Natural killer cell (primary cell): ENCODE results near the gene SPEF1. TPM values are rescaled to one million over a fixed set of nuclear protein-coding genes. Genes with fewer than 3 reads are reported as not detected.
A peak's percentile ranks its signal among the peaks of the same experiment; 100 is the strongest.

ENCODE experiments used
- ATAC-seq, 3 donors: fragments of 150-1000 bp in 2 of 3; fragments of 200-7000 bp in 1 of 3; cut with Tn5 transposase; 1 replicate in 1 of 3; 2 replicates in 2 of 3; pipeline ENCODE4 v1.10.0; 2021; ENCODE audit warnings: mild to moderate bottlenecking in 2 of 3, moderate library complexity in 2 of 3
- DNase-seq, 2 donors: peaks; one replicate each; pipeline versions ENCODE4 v3.0.0 to v3.0.0-alpha.2; 2013 to 2021; ENCODE audit warnings: mixed read lengths in 1 of 2
- H3K27ac ChIP-seq: one replicate; pipeline ENCODE4 v1.5.1; 2013; ENCODE audit warnings: mild to moderate bottlenecking, low read length
- H3K27me3 ChIP-seq: one replicate; pipeline ENCODE4 v1.6.1; 2013; ENCODE audit warnings: low read length; ENCODE audit not compliant: control insufficient read depth, insufficient read depth
- H3K36me3 ChIP-seq: one replicate; pipeline ENCODE4 v1.6.1; 2013; ENCODE audit warnings: low read length; ENCODE audit not compliant: control insufficient read depth, insufficient read depth
- H3K4me1 ChIP-seq: one replicate; pipeline ENCODE4 v1.6.1; 2013; ENCODE audit warnings: low read length; ENCODE audit not compliant: control insufficient read depth, insufficient read depth
- H3K4me3 ChIP-seq: one replicate; pipeline ENCODE4 v1.5.1; 2013; ENCODE audit warnings: low read length
- H3K9me3 ChIP-seq: one replicate; pipeline ENCODE4 v1.6.1; 2013; ENCODE audit warnings: low read length; ENCODE audit not compliant: control insufficient read depth, insufficient read depth
- H3K27ac Mint-ChIP-seq, 2 donors: one replicate each; pipeline ENCODE4 v1.8.0; 2022; ENCODE audit warnings: mild to moderate bottlenecking in 2 of 2, mixed read lengths in 2 of 2, moderate library complexity in 1 of 2
- H3K27me3 Mint-ChIP-seq, 2 donors: one replicate each; pipeline ENCODE4 v1.8.0; 2022; ENCODE audit warnings: low read depth in 2 of 2, mixed read lengths in 2 of 2
- H3K36me3 Mint-ChIP-seq: one replicate; pipeline ENCODE4 v1.8.0; 2022; ENCODE audit warnings: mixed read lengths
- H3K4me1 Mint-ChIP-seq, 2 donors: one replicate each; pipeline ENCODE4 v1.8.0; 2022; ENCODE audit warnings: mixed read lengths in 2 of 2
- H3K4me3 Mint-ChIP-seq: one replicate; pipeline ENCODE4 v1.8.0; 2022; ENCODE audit warnings: mild to moderate bottlenecking, moderate library complexity, mixed read lengths
- H3K9me3 Mint-ChIP-seq, 2 donors: one replicate each; pipeline ENCODE4 v1.8.0; 2022; ENCODE audit warnings: mixed read lengths in 2 of 2
- CTCF ChIP-seq: fragments of 200-600 bp; IDR thresholded peaks from one replicate; pipeline ENCODE4 v1.8.0; 2022; ENCODE audit warnings: antibody characterized with exemption
- WGBS: methylation state at CpG from one replicate; pipeline ENCODE4 v1.1.7; 2013; ENCODE audit warnings: missing lambda C conversion rate; ENCODE audit not compliant: insufficient coverage; 5-methylcytosine and 5-hydroxymethylcytosine counted together
- intact Hi-C: fragments of 100-400 bp; cut with micrococcal nuclease; formaldehyde crosslinking; loops from one replicate; pipeline ENCODE4 v1.14.2; 2022
- total RNA-seq, 4 donors: library from RNA; stranded (reverse); fragments of 120-200 nt in 1 of 4; gene quantifications; one replicate each; pipeline versions ENCODE4 v1.2.3 to v1.2.4, GENCODE V29; 2013 to 2022

Gene SPEF1
- total RNA-seq, 3 donors from 2014 or later (not counting 1 experiment from before 2014, with no cell fraction given), result 0.23 TPM; not detected in 2

DNA sequence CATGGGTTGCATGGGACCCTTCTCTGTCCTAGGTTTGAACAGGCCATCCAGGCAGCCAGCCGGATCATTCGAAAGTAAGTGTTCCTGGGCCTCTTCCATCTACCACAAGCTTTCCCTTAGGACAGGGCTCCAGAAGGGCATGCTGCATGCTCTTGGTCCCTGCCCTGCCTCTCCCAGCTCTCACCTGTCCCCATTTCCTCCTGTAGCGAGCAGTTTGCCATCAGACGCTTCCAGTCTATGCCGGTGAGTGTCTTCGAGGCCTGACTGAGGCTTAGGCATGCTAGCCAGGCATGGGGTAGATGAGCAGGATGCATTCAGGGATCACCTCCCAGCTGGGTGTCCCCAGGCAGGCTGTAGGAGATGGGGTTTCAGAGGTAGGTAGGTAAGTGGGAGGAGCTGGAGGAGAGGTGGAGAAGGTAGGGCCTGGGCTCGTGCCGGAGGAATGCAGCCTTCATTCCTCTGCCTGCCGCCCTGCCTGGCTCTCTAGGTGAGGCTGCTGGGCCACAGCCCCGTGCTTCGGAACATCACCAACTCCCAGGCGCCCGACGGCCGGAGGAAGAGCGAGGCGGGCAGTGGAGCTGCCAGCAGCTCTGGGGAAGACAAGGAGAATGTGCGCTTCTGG, 19.1 kb upstream of the SPEF1 start:
- TF ChIP-seq CTCF, result no peak
- 94% methylated on average over 18 of the region's 18 CpGs for WGBS
- no peaks in the 10 kb centered on the region for H3K9me3 Mint-ChIP-seq
- DNase-seq, result no peak
- Histone ChIP-seq H3K36me3 (peaks cover 62% of the 10 kb centered on the region), H3K4me3 (no peak overlapping the region), H3K27ac (peak overlapping the region; percentile 64), H3K27me3 (no peaks in the 10 kb centered on the region), H3K9me3 (no peaks in the 10 kb centered on the region), H3K4me1 (peaks cover 92% of the 10 kb centered on the region)
- H3K36me3 Mint-ChIP-seq, result peaks cover 19% of the 10 kb centered on the region
- intact Hi-C loops, result no loop called here
- peak overlapping the region; percentile 52 for H3K4me3 Mint-ChIP-seq
- H3K27ac Mint-ChIP-seq, result peak overlapping the region; percentile 29 to 45
- H3K4me1 Mint-ChIP-seq, result peaks cover 33 to 72% of the 10 kb centered on the region in 2 donors
- no peak for ATAC-seq
- H3K27me3 Mint-ChIP-seq, result no peaks in the 10 kb centered on the region

DNA sequence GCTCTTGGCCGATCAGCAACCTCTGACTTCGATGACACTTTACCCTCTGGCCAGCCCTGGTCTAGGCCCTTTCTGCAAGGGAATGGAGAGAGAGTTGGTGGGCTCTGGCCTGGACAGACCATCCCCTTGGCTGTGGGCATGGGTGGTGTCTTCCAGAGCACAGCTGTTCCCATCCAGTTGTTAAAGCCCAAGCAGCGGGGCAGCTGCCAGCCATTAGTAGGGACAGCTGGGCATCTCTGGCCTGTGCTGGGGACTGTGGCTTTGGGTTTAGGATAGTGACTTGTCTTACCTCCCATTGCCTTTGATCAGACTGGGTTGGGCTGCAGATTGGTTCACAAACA, 17.6 kb upstream of the SPEF1 start:
- Histone ChIP-seq H3K4me3 (no peak overlapping the region), H3K9me3 (no peaks in the 10 kb centered on the region), H3K27ac (peak overlapping the region; percentile 64), H3K4me1 (peaks cover 87% of the 10 kb centered on the region), H3K27me3 (no peaks in the 10 kb centered on the region), H3K36me3 (peaks cover 47% of the 10 kb centered on the region)
- ATAC-seq, result no peak
- H3K4me1 Mint-ChIP-seq, result peaks cover 30 to 65% of the 10 kb centered on the region in 2 donors
- DNase-seq, result no peak
- intact Hi-C loops, result loop anchor here (5.0 kb wide), 1 partner anchor 48 kb away; the partner anchor contains the start of gene MAVS
- WGBS, result 78% methylated on average over 3 of the region's 3 CpGs
- TF ChIP-seq CTCF, result no peak
- H3K36me3 Mint-ChIP-seq, result peaks cover 14% of the 10 kb centered on the region
- no peaks in the 10 kb centered on the region for H3K9me3 Mint-ChIP-seq
- H3K4me3 Mint-ChIP-seq, result peak overlapping the region; percentile 97
- peak overlapping the region; percentile 96 for H3K27ac Mint-ChIP-seq
- no peaks in the 10 kb centered on the region for H3K27me3 Mint-ChIP-seq

DNA sequence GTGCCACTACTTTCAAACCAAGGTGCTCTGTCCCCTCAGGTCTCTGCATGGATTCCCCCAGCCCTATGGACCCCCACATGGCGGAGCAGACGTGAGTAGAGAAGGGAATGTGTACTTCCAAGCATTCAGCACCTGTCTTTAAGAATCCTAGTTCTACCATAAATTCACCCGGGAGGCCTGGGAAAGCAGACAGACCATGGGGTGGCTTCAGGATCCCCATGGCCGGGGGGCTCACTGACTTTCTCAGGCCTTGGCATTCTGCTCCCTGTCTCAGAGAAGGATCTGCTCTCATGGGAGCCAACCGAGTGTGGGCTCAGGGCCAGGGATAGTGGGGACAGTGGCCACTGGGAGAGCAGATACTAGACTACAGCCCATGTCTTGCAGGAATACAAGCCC, 17.1 kb upstream of the SPEF1 start:
- intact Hi-C loops, result loop anchor here (5.0 kb wide), 1 partner anchor 49 kb away; the partner anchor contains the start of gene MAVS
- peaks cover 9% of the 10 kb centered on the region for H3K36me3 Mint-ChIP-seq
- H3K27ac Mint-ChIP-seq, result peak overlapping the region; percentile 96
- H3K4me3 Mint-ChIP-seq, result peak overlapping the region; percentile 97
- no peak overlapping the region for H3K4me3 ChIP-seq
- ATAC-seq (no peak), DNase-seq (no peak)
- H3K9me3 Mint-ChIP-seq, result no peaks in the 10 kb centered on the region
- WGBS, result 79% methylated on average over 5 of the region's 5 CpGs
- no peak for TF ChIP-seq CTCF
- H3K27ac ChIP-seq, result peak overlapping the region; percentile 64
- H3K4me1 ChIP-seq, result peaks cover 82% of the 10 kb centered on the region
- no peaks in the 10 kb centered on the region for H3K9me3 ChIP-seq
- H3K27me3 ChIP-seq, result no peaks in the 10 kb centered on the region
- peaks cover 42% of the 10 kb centered on the region for H3K36me3 ChIP-seq
- no peaks in the 10 kb centered on the region for H3K27me3 Mint-ChIP-seq
- peaks cover 30 to 60% of the 10 kb centered on the region in 2 donors for H3K4me1 Mint-ChIP-seq
